Keratinocyte (primary cell): ENCODE data around the gene SNX19.

Experiments used
- EZH2 ChIP-seq: IDR thresholded peaks from one replicate; pipeline ENCODE4 v1.6.1; 2012; ENCODE audit warnings: inconsistent platforms, mild to moderate bottlenecking, low read length, moderate library complexity
- TF ChIP-seq, protein P1 (sequence below), 3 experiments: IDR thresholded peaks in 1 of 3; conservative IDR thresholded peaks in 1 of 3; optimal IDR thresholded peaks in 1 of 3; 2 replicates in 2 of 3; 3 replicates in 1 of 3; pipeline versions ENCODE3 to v1.5.1; 2011; ENCODE audit warnings: low read length in 3 of 3, mild to moderate bottlenecking in 3 of 3, moderate library complexity in 2 of 3, control low read depth in 1 of 3, inconsistent platforms in 1 of 3; ENCODE audit not compliant: insufficient read depth in 2 of 3; ENCODE audit errors: extremely low read depth in 1 of 3

GRCh38 chr11:130876931-130877915 lies 39.1 kb downstream of the SNX19 start:
- TF ChIP-seq, protein P1, sequence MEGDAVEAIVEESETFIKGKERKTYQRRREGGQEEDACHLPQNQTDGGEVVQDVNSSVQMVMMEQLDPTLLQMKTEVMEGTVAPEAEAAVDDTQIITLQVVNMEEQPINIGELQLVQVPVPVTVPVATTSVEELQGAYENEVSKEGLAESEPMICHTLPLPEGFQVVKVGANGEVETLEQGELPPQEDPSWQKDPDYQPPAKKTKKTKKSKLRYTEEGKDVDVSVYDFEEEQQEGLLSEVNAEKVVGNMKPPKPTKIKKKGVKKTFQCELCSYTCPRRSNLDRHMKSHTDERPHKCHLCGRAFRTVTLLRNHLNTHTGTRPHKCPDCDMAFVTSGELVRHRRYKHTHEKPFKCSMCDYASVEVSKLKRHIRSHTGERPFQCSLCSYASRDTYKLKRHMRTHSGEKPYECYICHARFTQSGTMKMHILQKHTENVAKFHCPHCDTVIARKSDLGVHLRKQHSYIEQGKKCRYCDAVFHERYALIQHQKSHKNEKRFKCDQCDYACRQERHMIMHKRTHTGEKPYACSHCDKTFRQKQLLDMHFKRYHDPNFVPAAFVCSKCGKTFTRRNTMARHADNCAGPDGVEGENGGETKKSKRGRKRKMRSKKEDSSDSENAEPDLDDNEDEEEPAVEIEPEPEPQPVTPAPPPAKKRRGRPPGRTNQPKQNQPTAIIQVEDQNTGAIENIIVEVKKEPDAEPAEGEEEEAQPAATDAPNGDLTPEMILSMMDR (optimal IDR thresholded peaks at IDR 0.05 in 1 of 3, IDR thresholded peaks at IDR 0.05 in 1 of 3, conservative IDR thresholded peaks at IDR 0.05 in 1 of 3; ENCODE audit: extremely low read depth in 1 of 3, insufficient read depth in 2 of 3, low read length in 3 of 3), result no peak
- TF ChIP-seq EZH2, result no peak
